BLaER1 treated with 17β-estradiol and CSF1 and Interleukin-3, amounts not matched to agents 10 nM and 100 nM (cell line): ENCODE measurements around the gene TNNT1.
"Not testable (repeated sequence)": the region's sequence is repeated elsewhere in the genome, so short reads cannot be mapped to it uniquely, and the experiment has no call there.

ENCODE experiments used
- H3K27ac ChIP-seq, 11 experiments: shearing (Covaris generic); formaldehyde crosslinking; 2 replicates each; pipeline ENCODE4 v1.8.1; 2022
- H3K27me3 ChIP-seq, 11 experiments: shearing (Covaris generic); formaldehyde crosslinking; 2 replicates each; pipeline ENCODE4 v1.8.1; 2022
- H3K36me3 ChIP-seq, 11 experiments: shearing (Covaris generic); formaldehyde crosslinking; 2 replicates each; pipeline ENCODE4 v1.8.1; 2022
- H3K4me1 ChIP-seq, 10 experiments: shearing (Covaris generic); formaldehyde crosslinking; 2 replicates each; pipeline ENCODE4 v1.8.1; 2022
- H3K4me2 ChIP-seq, 11 experiments: shearing (Covaris generic); formaldehyde crosslinking; 2 replicates each; pipeline ENCODE4 v1.8.1; 2022
- H3K4me3 ChIP-seq, 10 experiments: shearing (Covaris generic); formaldehyde crosslinking; 2 replicates each; pipeline ENCODE4 v1.8.1; 2022
- H3K9ac ChIP-seq, 11 experiments: shearing (Covaris generic); formaldehyde crosslinking; 2 replicates each; pipeline ENCODE4 v1.8.1; 2022
- H3K9me3 ChIP-seq, 11 experiments: shearing (Covaris generic); formaldehyde crosslinking; replicated peaks in 1 of 11; 2 replicates each; pipeline ENCODE4 v1.8.1; 2022
- H4K20me1 ChIP-seq, 11 experiments: shearing (Covaris generic); formaldehyde crosslinking; 2 replicates each; pipeline ENCODE4 v1.8.1; 2022
- Cebpa-rat ChIP-seq, 11 experiments: shearing (Covaris generic); IDR thresholded peaks; 2 replicates each; pipeline ENCODE4 v1.8.1; 2022

The TNNT1 gene

DNA sequence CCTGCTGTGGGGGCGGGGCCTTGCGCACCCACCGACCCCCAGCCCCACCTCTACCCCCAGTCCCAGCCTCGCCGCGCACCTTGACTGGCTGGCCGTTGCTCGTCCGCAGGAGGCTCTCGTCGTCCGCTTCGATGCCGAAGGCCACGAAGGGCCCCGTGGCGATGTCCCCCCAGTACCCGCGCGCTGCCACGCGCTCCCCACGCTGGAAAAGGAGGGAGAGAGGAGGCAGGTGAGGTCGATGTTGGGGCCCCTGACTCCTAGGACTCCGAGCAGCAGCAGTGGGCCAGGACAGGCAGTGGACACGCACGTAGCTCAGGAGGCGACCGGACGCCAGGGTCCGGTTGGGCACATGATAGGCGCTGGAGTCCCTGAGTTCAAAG is 12.0 kb upstream of the TNNT1 start:
- H3K4me3 ChIP-seq: no peak overlapping the region
- H3K27ac ChIP-seq: no peak overlapping the region
- no peaks in the 10 kb centered on the region; a peak in 2 of 22 replicates for H4K20me1 ChIP-seq
- H3K9me3 ChIP-seq: no peaks in the 10 kb centered on the region
- TF ChIP-seq Cebpa-rat (IDR thresholded peaks at IDR 0.05): no peak
- H3K4me2 ChIP-seq: 0 out of 22 replicates have a peak overlapping the region, but pooled peaks of 1 of the 11 experiments have one; percentile 83
- H3K9ac ChIP-seq: no peak overlapping the region
- H3K27me3 ChIP-seq: peaks cover 0 to 10% (median 0%) of the 10 kb centered on the region in 11 experiments; a peak in 8 of 22 replicates
- no peaks in the 10 kb centered on the region for H3K36me3 ChIP-seq
- peaks cover 29 to 51% (median 48%) of the 10 kb centered on the region in 10 experiments for H3K4me1 ChIP-seq

DNA sequence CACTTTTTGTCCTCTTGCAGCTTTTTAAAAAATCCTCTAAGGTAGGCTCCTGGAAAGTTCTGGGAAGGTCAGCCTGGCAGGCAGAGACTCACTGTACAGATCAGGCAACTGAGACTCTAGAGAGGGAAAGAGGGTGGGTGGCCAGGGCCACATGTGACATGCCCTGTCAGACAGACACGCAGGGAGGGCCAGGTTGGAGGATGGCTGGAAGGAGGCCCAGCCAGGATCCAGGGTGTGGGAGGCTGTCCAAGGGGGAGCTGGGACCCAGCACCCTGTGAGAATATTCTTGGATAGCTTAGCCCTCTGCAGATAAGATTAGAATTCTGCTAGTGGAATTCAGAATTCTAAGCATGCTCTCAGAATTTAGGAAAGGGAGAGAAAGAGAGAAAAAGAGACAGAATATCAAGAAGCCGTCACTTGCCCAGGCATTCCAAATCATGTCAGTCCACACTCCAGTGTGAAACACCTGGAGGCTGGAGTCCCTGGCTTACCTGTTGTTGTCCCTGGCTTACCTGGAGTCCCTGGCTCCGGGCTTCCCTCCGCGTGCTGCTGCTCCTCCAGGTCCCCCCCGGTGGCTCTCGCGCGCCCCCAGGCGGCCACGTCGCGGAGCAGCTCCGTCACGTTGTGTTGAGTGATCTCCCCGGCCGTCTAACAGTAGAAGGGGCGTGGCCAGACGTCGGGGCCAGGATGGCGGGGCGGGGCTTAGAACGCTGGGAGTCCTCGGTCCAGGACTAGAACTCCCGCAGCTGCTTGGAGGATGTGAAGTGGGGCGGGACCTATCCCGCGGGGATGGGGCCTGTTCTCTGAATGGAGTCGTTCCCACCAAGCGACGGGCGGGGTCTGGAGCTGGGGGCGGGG is 11.4 kb upstream of the TNNT1 start:
- Histone ChIP-seq H3K4me2 (peak overlapping the region; percentile 44 to 92 (median 85); a peak in 21 of 22 replicates), H3K27ac (peak overlapping the region in 2 of 11 experiments; percentile 28 to 58; a peak in 2 of 22 replicates), H3K4me1 (peaks cover 30 to 49% (median 47%) of the 10 kb centered on the region in 10 experiments), H3K4me3 (peak overlapping the region in 5 of 10 experiments; percentile 5 to 40 (median 26); a peak in 4 of 20 replicates), H3K9me3 (no peaks in the 10 kb centered on the region), H3K9ac (peak overlapping the region in 7 of 11 experiments; percentile 35 to 63 (median 44); a peak in 12 of 22 replicates), H4K20me1 (no peaks in the 10 kb centered on the region; a peak in 2 of 22 replicates), H3K36me3 (no peaks in the 10 kb centered on the region), H3K27me3 (peaks cover 0 to 11% (median 0%) of the 10 kb centered on the region in 11 experiments; a peak in 8 of 22 replicates)
- TF ChIP-seq Cebpa-rat (IDR thresholded peaks at IDR 0.05): no peak

DNA sequence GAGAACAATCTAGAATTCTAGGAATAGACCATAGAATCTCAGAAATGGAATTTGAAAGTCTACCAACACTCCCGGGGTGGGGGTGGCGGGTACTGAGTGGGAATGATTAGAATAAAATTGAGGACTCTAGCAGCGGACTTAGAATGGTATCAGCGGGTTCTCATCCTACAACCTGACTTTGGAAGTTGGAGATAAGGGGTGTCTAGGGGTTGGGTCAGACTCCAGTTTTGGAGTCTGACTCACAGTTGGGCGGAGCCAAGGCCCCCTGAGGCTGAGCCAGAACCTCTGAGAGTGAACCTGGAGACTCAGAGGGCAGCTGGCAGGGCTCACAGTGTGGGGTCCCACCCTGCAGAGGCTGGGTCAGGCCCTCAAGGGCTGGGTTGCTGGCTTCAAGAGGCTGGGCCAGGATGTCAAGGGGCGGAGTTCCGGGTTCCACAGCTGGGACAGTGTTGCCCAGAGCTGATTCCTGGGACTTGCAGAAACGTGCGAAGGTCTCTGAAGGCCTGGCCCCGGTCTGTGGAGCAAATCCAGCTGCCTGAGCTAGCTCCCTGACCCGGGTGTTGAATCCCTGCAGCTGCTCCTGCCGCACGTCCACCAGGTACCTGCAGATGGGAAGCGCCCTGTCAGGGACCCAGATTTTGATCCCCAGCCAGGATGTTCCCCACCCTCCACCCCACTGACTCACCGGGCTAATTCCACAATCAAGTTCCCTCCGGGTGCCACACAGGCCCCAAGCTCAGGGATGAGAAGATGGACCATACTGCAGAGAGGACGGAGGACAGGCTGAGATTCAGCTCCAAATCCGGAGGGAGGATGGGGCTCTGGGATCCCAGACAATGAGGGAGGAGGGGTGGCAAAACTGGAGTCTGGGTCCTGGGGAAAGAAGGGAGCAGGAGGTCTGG is 10.1 kb upstream of the TNNT1 start:
- Histone ChIP-seq H3K4me2 (peak overlapping the region; percentile 29 to 92 (median 85)), H3K9me3 (no peaks in the 10 kb centered on the region), H3K4me1 (peaks cover 30 to 54% (median 52%) of the 10 kb centered on the region in 10 experiments), H3K36me3 (no peaks in the 10 kb centered on the region), H3K9ac (peak overlapping the region in 9 of 11 experiments; percentile 21 to 63 (median 44); a peak in 15 of 22 replicates), H3K27me3 (peaks cover 0 to 11% (median 0%) of the 10 kb centered on the region in 11 experiments; a peak in 8 of 22 replicates), H3K27ac (peak overlapping the region in 7 of 11 experiments; percentile 26 to 58 (median 49); a peak in 11 of 22 replicates), H3K4me3 (peak overlapping the region in 7 of 10 experiments; percentile 18 to 40 (median 32); a peak in 9 of 20 replicates), H4K20me1 (no peaks in the 10 kb centered on the region; a peak in 2 of 22 replicates)
- no peak for TF ChIP-seq Cebpa-rat (IDR thresholded peaks at IDR 0.05)

DNA sequence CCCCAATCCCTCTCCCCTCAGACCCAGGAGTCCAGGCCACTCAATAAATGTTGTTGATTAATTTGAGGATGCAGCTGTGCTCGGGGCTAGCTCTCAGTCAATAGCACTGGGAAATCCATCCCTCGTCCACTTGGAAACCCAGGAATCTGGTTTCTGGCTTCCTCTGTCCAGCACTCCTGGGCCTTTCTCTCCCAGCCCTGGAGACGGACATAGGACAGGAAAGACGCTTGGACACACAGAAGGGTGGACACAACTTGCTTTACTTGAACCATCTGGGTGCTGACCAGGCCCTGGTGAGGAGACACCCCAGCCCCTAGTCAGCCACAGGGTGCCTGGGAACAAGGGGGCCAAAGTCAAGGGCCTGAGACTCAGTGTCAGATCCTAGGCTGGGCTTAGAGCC is 9.4 kb upstream of the TNNT1 start:
- peak overlapping the region in 6 of 11 experiments; percentile 15 to 58 (median 51); a peak in 7 of 22 replicates for H3K27ac ChIP-seq
- H3K36me3 ChIP-seq: no peaks in the 10 kb centered on the region
- no peaks in the 10 kb centered on the region; a peak in 2 of 22 replicates for H4K20me1 ChIP-seq
- H3K4me1 ChIP-seq: peaks cover 30 to 61% (median 58%) of the 10 kb centered on the region in 10 experiments
- no peak overlapping the region for H3K4me3 ChIP-seq
- H3K9ac ChIP-seq: peak overlapping the region in 4 of 11 experiments; percentile 9 to 44 (median 30); a peak in 2 of 22 replicates
- peaks cover 0 to 11% (median 0%) of the 10 kb centered on the region in 11 experiments; a peak in 8 of 22 replicates for H3K27me3 ChIP-seq
- no peaks in the 10 kb centered on the region for H3K9me3 ChIP-seq
- no peak for TF ChIP-seq Cebpa-rat (IDR thresholded peaks at IDR 0.05)
- peak overlapping the region; percentile 29 to 92 (median 85) for H3K4me2 ChIP-seq

DNA sequence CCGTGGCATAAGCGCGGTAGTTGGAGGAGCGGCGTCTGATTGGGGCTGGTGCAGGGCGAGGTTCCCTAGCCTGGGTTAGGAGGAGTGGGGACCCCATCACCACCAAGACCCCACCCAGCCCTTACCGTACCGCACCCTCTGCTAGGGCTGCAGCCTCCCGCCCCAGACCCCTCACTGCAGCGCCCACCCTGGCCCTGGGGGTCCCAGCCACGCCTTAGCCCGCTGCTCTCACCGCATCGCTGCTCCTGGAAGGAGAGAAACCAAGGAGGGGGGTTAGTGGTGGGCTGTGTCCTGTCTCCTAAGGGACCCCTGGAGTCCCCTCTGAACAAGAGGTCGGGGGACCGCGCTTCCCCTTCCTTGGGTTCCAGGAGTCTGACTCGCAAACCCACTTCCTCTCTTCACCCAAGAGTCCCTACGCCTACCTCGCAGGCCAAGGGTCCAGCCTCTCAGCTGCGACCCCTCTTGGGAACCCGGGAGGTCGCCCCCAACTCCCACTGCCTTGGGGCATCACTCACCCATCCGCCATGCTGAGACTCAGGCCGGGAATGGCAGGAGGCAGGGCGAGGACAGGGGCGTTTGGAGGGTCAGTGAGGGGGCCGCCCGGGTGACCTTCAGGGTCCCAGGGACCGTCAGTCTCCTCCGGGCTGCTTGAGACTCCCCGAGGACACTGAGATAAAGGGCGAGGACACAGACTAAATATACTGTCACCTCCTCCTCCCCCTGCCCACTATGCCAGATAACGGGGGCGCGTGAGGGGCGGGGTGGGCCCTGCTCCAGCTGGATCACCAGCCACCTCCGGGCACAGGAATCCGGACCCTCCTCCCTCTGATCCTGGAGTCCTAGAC is 8.3 kb upstream of the TNNT1 start, which contains the start of gene TNNI3:
Gene TNNI3 (minus strand): TSS at position 669 of the 845 bp plus-strand sequence. CDS start 143 bp downstream, at position 526.
- H3K36me3 ChIP-seq: no peaks in the 10 kb centered on the region
- peaks cover 30 to 72% (median 70%) of the 10 kb centered on the region in 10 experiments for H3K4me1 ChIP-seq
- TF ChIP-seq Cebpa-rat (IDR thresholded peaks at IDR 0.05): no peak
- H3K27ac ChIP-seq: peak within 1 kb of the TSS in 7 of 11 experiments; percentile 22 to 58 (median 53); a peak in 12 of 22 replicates
- peaks cover 0 to 3% (median 0%) of the 10 kb centered on the region in 11 experiments; a peak in 7 of 22 replicates for H3K9me3 ChIP-seq
- H3K4me3 ChIP-seq: peak within 1 kb of the TSS; percentile 35 to 60 (median 46)
- no peaks in the 10 kb centered on the region; a peak in 2 of 22 replicates for H4K20me1 ChIP-seq
- H3K4me2 ChIP-seq: peak within 1 kb of the TSS; percentile 80 to 96 (median 87)
- H3K9ac ChIP-seq: peak within 1 kb of the TSS in 7 of 11 experiments; percentile 25 to 44 (median 32); a peak in 11 of 22 replicates
- H3K27me3 ChIP-seq: peaks cover 0 to 11% (median 0%) of the 10 kb centered on the region in 11 experiments; a peak in 8 of 22 replicates

DNA sequence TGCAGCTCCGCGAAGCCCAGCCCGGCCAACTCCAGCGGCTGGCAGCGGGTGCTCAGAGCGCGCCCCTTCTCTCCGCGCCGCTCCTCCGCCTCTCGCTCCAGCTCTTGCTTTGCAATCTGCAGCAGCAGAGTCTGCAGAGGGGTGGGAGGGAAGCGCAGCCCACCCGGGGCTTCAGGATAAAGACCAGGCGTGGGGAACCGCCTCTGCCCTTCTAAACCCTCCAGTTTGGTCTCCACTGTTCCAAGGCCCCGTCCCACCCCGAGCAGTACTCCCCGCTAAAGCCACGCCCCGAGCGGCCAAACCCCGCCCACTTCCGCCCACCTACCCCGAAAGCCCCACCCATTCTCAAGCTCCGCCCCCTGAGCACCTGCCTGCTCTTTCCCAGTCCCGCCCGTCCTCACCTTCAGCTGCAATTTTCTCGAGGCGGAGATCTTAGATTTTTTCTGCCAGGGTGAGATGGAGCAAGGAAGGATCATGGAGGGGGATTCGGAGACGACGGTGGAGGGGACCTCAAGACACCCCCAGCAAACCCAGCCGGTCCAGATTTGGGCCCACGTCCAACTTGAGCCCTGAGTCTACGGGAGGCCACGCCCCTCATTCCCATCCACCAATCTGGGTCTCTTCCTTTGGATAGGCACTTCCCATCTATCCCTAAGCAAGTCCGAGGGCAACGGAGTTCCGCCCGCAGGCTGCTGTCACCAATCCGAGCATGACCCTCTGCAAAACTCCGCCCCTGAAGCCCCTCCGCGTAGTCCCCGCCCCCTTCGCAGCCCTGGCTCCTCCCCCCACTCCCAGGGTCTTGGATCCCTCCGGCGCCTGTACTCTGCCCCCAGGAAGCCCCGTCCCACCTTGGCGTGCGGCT is 7.4 kb upstream of the TNNT1 start:
- Histone ChIP-seq H3K27me3 (peaks cover 0 to 11% (median 0%) of the 10 kb centered on the region in 11 experiments; a peak in 5 of 22 replicates), H3K4me2 (peak overlapping the region; percentile 80 to 96 (median 87)), H3K9ac (peak overlapping the region in 6 of 11 experiments; percentile 25 to 43 (median 35); a peak in 7 of 22 replicates), H4K20me1 (no peaks in the 10 kb centered on the region; a peak in 2 of 22 replicates), H3K9me3 (peaks cover 0 to 11% (median 8%) of the 10 kb centered on the region in 11 experiments; a peak in 19 of 22 replicates), H3K36me3 (no peaks in the 10 kb centered on the region), H3K4me1 (peaks cover 37 to 81% (median 78%) of the 10 kb centered on the region in 10 experiments), H3K27ac (peak overlapping the region in 6 of 11 experiments; percentile 22 to 48 (median 41); a peak in 5 of 22 replicates), H3K4me3 (peak overlapping the region; percentile 35 to 60 (median 46))
- TF ChIP-seq Cebpa-rat (IDR thresholded peaks at IDR 0.05): no peak

DNA sequence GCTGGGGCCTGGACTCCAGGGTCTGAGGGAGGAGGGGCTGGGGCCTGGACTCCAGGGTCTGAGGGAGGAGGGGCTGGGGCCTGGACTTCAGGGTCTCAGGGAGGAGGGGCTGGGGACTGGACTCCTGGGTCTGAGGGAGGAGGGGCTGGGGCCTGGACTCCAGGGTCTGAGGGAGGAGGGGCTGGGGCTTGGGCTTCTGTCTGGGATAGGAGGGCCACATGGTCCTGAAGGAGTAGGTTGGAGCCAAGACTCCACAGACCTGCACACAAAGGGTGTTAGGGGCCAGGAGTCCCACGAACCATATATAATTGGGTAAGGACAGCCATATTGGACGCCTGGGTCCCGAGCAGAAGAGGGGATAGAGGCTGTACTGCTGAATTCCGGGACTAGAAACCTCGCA is 6.8 kb upstream of the TNNT1 start:
- Histone ChIP-seq H3K9me3 (peaks cover 0 to 14% (median 9%) of the 10 kb centered on the region in 11 experiments; a peak in 19 of 22 replicates), H3K27me3 (peaks cover 0 to 11% (median 0%) of the 10 kb centered on the region in 11 experiments; a peak in 2 of 22 replicates), H3K4me2 (peak overlapping the region; percentile 80 to 96 (median 87); a peak in 21 of 22 replicates), H3K4me3 (peak overlapping the region in 2 of 10 experiments; percentile 44 to 48; a peak in 1 of 20 replicates), H3K4me1 (peaks cover 43 to 87% (median 81%) of the 10 kb centered on the region in 10 experiments)
- not testable (repeated sequence) for H3K36me3 ChIP-seq, H3K9ac ChIP-seq, H3K27ac ChIP-seq, H4K20me1 ChIP-seq
